Testis (tissue), 3 donors: Measurements from ENCODE around the gene TGM2. TPM values are rescaled to one million over a fixed set of nuclear protein-coding genes. Genes with fewer than 3 reads are reported as not detected.

Experiments used
- DNase-seq: peaks from one replicate; pipeline ENCODE4 v3.0.0-alpha.2; 2019
- H3K27ac ChIP-seq, 2 donors: fragments of 200-600 bp; sonication (generic); one replicate each; pipeline ENCODE4 v1.5.1; 2019
- H3K27me3 ChIP-seq: fragments of 200-600 bp; sonication (generic); one replicate; pipeline ENCODE4 v1.5.1; 2019
- H3K36me3 ChIP-seq: fragments of 200-600 bp; sonication (generic); one replicate; pipeline ENCODE4 v1.5.1; 2017; ENCODE audit warnings: low read depth; ENCODE audit errors: missing control alignments
- H3K4me1 ChIP-seq: fragments of 200-600 bp; sonication (generic); one replicate; pipeline ENCODE4 v1.5.1; 2019
- H3K4me3 ChIP-seq, 2 donors: fragments of 200-600 bp; sonication (generic); one replicate each; pipeline ENCODE4 v1.5.1; 2017 to 2019
- H3K9me3 ChIP-seq: fragments of 200-600 bp; sonication (generic); one replicate; pipeline ENCODE4 v1.5.1; 2017
- CTCF ChIP-seq, 3 experiments: fragments of 450-650 bp in 2 of 3; fragments of 200-600 bp in 1 of 3; sonication (generic) in 1 of 3; IDR thresholded peaks; one replicate each; pipeline ENCODE4 v1.5.1; 2016 to 2019; ENCODE audit warnings: antibody characterized with exemption in 3 of 3, mild to moderate bottlenecking in 2 of 3, moderate library complexity in 1 of 3
- POLR2A ChIP-seq: fragments of 450-650 bp; IDR thresholded peaks from one replicate; pipeline ENCODE4 v1.6.1; 2017; ENCODE audit warnings: antibody characterized with exemption, mild to moderate bottlenecking, moderate library complexity
- WGBS, 2 donors: methylation state at CpG; one replicate each; pipeline ENCODE4 v1.1.5; 2018; 5-methylcytosine and 5-hydroxymethylcytosine counted together
- intact Hi-C: fragments of 100-400 bp; cut with DNase I; formaldehyde crosslinking; loops from one replicate; pipeline ENCODE4 v1.15.1; 2023; ENCODE audit warnings: low total_unique reads
- polyA plus RNA-seq: library from polyadenylated mRNA; stranded (reverse); fragments of 350-450 nt; fragmentation: Illumina TruSeq; extraction: RNeasy Lipid Tissue Mini Kit (QIAGEN cat#74804); gene quantifications from one replicate; pipeline ENCODE4 v1.2.3, GENCODE V29; 2014; ENCODE audit warnings: low read depth, low replicate concordance; ENCODE audit not compliant: insufficient read depth
- total RNA-seq, 2 donors: library from RNA; depleted of rRNA; stranded (reverse); fragments of >200 nt; gene quantifications; one replicate each; pipeline ENCODE4 v1.2.3, GENCODE V29; 2016

The TGM2 gene
- total and polyA plus RNA-seq, 3 donors from 2014 or later: 3.2 to 49.0 (median 8.5) TPM

DNA sequence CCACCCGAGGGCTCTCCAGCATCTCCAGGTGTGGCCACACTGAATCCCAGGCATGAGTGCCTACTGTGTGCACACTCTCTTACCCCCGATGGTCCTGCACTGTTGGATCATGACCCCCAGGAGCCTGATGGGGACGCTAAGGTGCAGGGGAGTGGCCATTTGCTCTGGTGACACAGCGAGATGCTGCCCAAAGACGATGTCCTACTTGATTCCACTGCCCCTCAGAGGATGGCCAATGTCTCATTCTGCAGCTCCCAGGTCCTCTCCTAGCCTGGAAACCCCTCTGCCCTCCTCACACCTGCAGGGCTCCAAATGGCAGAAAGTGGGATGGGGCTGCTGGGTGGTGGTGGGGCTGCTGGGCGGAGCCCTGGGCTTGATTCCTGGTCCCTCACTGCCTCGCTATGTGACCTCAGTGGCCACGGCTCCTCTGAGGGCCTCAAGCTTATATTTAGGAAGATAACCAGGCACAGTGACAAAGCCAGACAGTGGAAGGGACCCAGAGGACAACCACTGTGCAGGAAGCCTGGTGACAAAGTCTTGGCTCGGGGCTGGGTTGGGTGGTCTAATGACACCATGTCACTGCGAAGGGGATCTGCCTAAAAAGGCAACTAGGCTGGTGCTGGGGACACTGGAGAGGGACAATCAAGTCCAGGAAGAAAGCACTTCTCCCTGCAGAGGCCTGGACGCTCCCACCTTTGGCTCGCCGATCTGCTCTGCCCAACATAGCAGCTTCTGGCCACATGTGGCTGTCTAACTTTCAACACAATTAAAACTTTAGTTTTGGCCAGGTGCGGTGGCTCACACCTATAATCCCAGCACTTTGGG is 28.4 kb downstream of the TGM2 start:
- WGBS, 2 donors: 89 to 98% methylated on average over 9 to 13 of the region's 14 CpGs
- intact Hi-C loops: no loop called here
- DNase-seq: no peak
- Histone ChIP-seq H3K36me3 (no peaks in the 10 kb centered on the region), H3K27ac (no peak overlapping the region), H3K4me3 (no peak overlapping the region), H3K27me3 (no peaks in the 10 kb centered on the region), H3K9me3 (no peaks in the 10 kb centered on the region), H3K4me1 (peaks cover 10% of the 10 kb centered on the region)
- TF ChIP-seq CTCF (IDR thresholded peaks at IDR 0.05) (no peak), POLR2A (no peak)

DNA sequence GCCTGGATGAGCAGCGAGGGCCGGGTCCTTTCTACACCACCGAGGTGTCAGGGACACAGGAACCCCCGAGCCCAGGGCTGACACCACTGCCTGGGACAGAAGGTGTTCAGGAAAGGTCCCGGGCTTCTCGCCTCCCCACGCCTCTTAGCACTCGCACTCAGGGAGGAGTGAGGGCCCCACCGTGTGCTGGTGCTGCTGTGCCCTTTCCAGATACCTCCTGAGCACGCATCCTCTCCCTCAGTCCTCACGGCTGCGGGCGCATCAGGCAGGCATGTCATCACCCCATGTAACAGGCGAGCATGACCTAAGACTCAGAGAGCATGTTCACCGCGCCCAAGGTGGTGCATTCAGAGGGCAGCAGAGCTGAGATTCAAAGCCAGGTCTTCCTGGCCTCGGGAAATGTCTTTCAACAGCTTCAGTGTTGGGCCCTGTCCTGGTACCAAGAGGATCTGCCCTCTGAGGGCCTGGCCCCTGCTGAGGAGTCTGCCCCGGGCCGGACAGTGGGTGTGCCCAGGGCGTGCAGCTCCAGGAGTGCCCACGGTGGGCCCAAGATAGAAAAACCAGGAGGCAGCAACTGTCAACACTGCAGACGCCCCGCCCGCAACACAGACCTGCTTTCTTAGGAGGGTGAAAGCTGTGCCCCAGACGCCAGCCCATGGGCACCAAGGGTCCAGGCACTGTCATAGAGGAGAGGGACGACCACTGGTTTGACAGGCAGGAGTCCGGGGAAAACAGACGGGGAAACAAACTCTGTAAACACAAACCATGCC is 29.2 kb downstream of the TGM2 start:
- H3K9me3 ChIP-seq: no peaks in the 10 kb centered on the region
- H3K27ac ChIP-seq: no peak overlapping the region
- H3K4me3 ChIP-seq: no peak overlapping the region
- WGBS, 2 donors: 90 to 96% methylated on average over 17 to 28 of the region's 28 CpGs
- TF ChIP-seq POLR2A (no peak), CTCF (IDR thresholded peaks at IDR 0.05) (no peak)
- peaks cover 10% of the 10 kb centered on the region for H3K4me1 ChIP-seq
- no peaks in the 10 kb centered on the region for H3K27me3 ChIP-seq
- H3K36me3 ChIP-seq: no peaks in the 10 kb centered on the region
- no peak for DNase-seq
- intact Hi-C loops: no loop called here

GRCh38 chr20:38135271-38135650 is 29.8 kb downstream of the TGM2 start:
- no peak overlapping the region for H3K4me3 ChIP-seq
- peaks cover 10% of the 10 kb centered on the region for H3K4me1 ChIP-seq
- no peaks in the 10 kb centered on the region for H3K36me3 ChIP-seq
- no peak for TF ChIP-seq POLR2A
- no peak for TF ChIP-seq CTCF (IDR thresholded peaks at IDR 0.05)
- H3K27ac ChIP-seq: no peak overlapping the region
- no peaks in the 10 kb centered on the region for H3K27me3 ChIP-seq
- 92% methylated on average over 5 to 7 of the region's 7 CpGs for WGBS, 2 donors
- intact Hi-C loops: no loop called here
- H3K9me3 ChIP-seq: no peaks in the 10 kb centered on the region
- no peak for DNase-seq

DNA sequence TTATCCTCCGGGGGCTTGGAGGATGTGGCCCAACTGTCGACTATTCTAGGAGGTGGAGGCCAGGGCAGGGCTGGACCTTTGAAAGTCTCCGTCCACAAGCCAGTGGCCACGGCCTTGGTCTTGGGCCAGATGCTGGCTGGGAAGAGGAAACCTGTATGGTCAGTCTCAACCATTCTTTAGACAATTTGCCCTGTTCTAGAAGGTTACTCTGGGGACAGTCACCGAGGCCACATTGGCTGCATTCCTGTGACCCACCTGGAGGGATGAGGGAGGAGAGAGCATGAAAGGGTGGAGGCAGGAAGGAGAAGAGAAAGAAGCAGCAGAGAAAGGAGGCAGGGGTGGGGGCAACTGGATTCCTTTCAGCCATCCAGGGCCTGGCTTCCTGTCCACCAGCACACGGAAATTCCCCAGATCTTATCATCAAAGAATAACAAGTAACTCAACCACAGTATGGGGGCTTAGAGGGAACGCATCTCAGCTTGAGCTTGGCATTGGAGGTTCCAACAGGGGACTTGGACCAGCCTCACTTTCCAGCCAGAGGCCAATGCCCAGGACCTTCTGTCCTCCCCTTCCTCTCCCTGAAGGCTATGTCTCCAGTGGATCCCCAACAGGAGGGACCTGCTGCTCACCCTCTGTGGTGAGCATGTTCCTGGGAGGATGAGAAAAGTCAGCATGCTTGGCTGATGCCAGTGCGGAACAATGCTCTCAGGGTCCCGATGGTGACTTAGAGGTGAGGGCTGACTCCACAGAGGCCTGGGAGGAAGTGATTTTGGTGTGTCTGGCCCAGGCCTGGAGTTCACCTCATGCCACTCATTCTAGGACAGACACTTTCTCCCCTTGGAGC is 30.4 kb downstream of the TGM2 start:
- H3K27me3 ChIP-seq: no peaks in the 10 kb centered on the region
- peaks cover 10% of the 10 kb centered on the region for H3K4me1 ChIP-seq
- H3K9me3 ChIP-seq: no peaks in the 10 kb centered on the region
- H3K4me3 ChIP-seq: no peak overlapping the region
- no peak for TF ChIP-seq CTCF (IDR thresholded peaks at IDR 0.05)
- no peak for TF ChIP-seq POLR2A
- no peak overlapping the region for H3K27ac ChIP-seq
- intact Hi-C loops: no loop called here
- no peaks in the 10 kb centered on the region for H3K36me3 ChIP-seq
- no peak for DNase-seq
- 46 to 47% methylated on average over 7 to 9 of the region's 9 CpGs for WGBS, 2 donors
